GM18499 (cell line): Measurements from ENCODE around the gene DNM2.

ENCODE experiments used
- ATAC-seq: cut with Tn5 transposase; IDR thresholded peaks from one replicate; pipeline ENCODE4 v1.9.1; 2021; ENCODE audit warnings: moderate number of reproducible peaks; ENCODE audit not compliant: insufficient read depth, unreplicated experiment

Gene DNM2

DNA sequence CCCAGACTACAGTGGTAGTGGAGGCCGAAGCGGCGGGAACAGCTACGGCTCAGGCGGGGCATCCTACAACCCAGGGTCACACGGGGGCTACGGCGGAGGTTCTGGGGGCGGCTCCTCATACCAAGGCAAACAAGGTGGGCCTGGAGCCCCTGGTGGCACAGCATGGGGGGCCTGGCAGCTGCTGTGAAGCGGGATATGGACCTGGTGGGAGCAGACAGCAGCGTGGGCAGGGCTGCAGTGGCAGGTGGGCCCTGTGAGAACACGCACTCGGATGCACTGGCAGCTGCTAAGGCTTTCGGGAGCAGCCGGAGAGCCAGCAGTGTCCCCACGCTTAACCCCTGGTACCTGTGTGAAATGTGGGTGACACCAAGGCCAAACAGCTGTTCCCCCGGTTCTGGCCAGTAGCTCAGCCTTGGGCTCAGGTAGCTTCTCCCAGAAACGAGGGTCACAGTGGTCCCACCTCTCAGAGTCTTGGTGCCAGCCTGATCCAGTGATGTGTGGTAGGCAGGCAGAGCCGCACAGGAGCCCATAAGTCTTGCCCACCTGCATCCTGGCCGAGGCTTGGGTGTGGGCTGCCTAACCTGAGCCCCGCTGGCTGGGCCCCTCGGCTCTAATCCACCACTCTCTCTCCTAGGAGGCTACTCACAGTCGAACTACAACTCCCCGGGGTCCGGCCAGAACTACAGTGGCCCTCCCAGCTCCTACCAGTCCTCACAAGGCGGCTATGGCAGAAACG is 29.2 kb upstream of the DNM2 start:
- ATAC-seq, result no peak

- no peak for ATAC-seq
Measured at GRCh38 chr19:10690341-10690781, 27.5 kb upstream of the DNM2 start.

DNA sequence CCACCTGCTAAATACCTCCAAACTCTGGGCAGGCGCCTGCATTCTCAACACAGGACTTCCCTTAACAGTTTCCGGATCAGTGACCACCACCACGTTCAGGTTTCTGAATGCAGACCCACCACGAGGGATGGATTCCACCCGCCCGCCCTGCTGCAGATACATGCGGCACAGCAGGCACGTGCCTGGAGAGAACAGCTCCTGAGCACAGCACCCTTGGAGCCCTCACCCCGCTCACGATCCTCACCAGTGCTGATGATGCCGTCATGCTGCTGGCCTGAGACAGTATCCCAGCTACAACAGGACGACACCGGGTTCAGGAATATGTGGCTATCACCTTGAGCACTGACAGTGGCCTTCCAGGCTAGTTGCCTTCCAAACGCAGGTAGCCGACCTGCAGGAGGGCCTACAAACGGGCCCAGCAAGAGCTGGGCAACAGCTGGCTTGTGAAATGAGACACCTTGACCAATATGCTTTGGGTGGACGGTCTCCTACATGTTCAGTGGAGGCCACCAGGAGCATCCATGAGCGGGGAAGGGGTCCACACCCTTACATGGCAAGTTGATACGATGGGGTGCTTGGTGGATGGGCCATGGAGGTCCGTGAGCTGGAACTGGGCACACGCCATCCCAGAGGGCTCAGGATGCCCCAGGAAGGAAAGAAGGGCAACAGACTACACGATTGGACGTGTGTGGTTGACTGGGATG is 26.5 kb upstream of the DNM2 start:
- ATAC-seq, result no peak

DNA sequence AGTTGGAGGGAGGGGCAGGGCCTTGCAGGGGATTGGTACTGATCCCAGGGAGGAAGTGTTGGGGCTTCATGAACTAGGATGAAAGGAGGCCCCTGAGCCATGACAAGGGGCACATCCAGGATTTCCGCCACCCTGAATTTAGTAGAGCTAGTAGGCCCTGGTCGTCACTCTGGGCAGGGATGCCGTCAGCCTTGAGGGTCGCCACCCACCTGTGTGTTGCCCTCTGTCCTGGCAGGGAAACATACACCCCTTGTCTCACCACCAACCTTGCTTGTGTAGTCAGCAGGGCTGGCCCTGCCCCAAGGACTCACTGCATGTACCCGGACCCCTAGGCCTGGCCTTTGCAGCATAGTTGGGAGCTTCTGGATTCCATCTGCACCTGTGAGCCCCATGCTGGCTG is 26.0 kb upstream of the DNM2 start:
- no peak for ATAC-seq

- ATAC-seq, result no peak
Measured at GRCh38 chr19:10692673-10693264, 25.1 kb upstream of the DNM2 start.

DNA sequence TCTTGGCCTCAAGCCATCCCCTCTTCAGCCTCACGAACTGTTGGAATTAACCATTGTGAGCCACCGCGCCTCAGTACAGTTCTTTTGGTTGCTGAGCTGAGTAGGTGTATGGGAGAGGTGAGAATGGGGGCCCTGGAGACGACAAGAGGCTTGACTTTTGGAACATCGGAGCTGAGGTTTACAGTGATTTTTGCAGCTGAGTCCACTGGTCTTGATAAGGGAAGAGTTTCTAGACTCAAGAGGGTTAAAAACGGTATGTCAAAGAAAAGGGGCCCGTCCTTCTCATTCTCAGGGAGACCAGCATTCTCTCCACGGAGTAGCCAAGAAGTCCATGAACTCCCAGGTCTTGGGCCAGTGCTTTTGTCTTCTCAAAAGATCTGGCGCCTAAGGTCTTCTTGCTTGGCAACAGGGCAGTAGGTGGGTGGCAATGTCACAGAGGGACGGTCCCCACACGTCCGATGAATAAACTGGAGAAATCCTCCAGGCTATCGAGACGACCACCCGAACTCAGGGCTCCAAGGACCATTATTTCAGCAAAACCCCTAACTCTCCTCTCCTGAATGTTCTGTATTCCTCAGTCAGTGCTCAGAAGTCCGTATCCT is 23.1 kb upstream of the DNM2 start:
- ATAC-seq, result no peak

- no peak for ATAC-seq
Measured at GRCh38 chr19:10695401-10696398, 22.2 kb upstream of the DNM2 start.

DNA sequence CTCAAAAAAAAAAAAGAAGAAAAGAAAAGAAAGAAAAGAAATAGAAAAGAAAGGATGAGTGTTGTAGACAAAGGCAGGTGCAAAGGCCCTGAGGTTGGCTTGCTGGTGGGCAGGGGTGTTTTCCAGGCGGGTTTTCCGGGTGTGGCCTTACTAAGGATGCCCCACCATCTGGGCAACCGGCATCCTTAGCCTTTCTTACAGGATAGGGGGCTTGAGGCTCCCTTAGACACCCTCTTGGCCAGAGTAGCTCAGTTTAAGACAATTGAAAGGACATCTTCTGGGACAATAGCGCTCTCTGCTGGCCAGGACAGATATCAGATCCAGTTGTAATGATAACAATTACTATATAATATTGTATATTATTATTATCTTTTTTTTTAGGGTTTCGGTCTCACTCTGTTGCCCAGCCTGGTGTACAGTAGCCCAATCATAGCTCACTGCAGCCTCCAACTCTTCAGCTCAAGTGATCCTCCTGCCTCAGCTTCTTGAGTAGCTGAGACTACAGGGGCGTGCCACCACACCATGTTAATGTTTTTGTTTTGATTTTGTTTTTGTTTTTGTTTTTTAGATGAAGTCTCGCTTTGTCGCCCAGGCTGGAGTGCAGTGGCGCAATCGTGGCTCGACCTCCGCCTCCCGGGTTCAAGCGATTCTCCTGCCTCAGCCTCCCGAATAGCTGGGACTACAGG is 18.1 kb upstream of the DNM2 start:
- ATAC-seq, result no peak

DNA sequence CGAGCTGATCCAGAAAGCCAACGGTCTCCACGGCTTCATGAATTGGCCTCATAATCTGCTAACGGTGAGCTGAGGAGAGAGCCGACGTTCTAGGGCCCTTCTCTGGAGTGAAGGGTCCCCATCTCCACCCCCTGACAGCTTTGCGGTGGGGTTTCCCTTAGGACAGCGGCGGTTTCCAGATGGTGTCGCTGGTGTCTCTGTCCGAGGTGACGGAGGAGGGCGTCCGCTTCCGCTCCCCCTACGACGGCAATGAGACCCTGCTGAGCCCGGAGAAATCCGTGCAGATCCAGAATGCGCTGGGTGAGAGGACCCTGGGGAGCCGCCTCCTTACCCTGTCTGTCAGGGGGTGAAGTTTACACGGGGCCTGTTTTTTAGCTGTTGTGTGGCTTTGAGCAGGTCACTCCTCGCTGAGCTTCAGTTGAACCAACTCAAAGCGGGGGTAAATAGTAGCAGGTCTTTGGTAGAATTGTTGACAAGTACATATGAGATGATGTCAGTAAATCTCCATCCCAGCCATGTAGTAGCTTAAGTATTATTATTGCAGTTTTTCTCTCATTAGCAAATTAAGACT is 15.8 kb upstream of the DNM2 start:
- ATAC-seq, result no peak

DNA sequence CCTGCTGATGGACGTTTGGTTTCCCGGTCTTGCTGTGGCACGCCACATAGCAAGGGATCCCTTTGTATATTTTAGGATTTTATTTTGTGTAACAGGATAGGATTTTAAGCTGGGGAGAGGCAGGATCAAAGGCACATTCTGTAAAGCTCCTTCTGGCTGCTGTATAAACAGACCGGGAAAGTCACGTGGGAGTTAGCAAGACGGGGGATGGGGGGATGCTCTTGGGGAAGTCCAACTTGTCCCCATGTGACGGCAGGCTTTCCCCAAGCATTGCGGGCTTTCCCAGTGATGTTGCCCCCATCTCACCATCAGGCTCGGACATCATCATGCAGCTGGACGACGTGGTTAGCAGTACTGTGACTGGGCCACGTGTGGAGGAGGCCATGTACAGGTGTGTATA is 10.9 kb upstream of the DNM2 start:
- no peak for ATAC-seq

DNA sequence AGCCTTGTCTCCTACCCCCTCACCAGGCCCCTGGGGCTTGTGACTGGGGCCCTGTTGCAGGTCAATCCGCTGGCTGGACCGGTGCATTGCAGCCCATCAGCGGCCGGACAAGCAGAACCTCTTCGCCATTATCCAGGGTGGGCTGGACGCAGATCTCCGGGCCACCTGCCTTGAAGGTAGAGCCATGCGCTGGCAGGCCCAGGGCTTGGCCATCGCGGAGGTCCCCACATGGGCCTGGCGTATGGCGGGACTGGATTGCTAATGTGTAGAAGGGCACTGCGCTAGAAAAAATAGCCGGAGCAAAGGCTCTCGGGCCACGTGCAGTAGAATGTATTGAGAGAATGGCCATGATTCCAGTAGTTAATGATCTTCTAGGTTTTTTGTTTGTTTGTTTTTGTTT is 10.4 kb upstream of the DNM2 start:
- ATAC-seq, result no peak

DNA sequence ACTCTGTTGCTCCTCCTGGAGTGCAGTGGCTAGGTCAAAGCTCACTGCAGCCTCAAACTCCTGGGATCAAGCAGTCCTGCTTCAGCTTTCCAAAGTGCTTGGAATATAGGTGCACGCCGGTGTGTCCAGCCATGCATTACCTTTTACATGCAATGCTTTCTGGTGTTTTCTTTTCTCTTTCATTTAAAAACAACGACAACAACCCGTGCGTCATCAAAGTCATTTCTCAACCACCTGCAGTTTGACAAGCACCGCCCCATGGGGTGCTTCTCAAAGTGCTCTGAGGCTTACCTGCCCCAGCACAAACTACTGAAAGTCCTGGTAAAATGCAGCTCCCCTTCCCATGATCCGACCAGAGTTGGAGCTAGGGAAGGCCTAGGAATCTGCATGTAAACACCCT is 9.6 kb upstream of the DNM2 start:
- no peak for ATAC-seq

DNA sequence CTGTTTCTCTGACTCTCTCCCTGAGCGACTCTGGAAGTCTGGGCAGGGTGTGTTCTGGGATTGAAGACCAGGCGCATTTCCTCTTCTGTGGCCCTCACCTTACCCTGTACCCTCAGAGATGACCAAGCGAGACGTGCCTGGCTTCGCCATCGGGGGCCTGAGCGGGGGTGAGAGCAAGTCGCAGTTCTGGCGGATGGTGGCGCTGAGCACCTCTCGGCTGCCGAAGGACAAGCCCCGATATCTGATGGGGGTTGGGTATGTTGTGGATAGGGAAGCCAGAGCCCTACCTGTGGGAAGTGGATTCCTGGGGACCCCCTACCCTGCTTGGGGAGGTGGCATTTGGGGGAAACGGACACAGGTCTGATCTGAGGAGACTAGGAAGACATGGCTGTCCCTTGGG is 5.8 kb upstream of the DNM2 start:
- ATAC-seq, result no peak

DNA sequence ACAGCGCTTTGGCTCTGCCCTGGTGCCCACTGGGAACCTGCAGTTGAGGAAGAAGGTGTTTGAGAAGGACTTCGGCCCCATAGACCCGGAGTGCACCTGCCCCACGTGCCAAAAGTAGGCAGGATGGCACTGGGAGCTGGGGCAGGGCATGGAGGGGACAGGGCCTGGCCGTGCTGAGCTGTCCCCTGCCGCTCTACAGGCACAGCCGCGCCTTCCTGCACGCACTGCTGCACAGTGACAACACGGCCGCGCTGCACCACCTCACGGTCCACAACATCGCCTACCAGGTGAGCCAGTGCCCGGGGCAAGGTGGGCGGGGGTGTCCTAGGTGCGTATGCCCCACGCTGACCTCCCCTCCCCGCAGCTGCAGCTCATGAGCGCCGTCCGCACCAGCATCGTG is 5.1 kb upstream of the DNM2 start:
- ATAC-seq, result no peak

- no peak for ATAC-seq
Measured at GRCh38 chr19:10713317-10713716, 4.6 kb upstream of the DNM2 start.

- no peak for ATAC-seq
Measured at GRCh38 chr19:10717054-10717355, 874 bp upstream of the DNM2 start.

GRCh38 chr19:10718205-10719196 is 622 bp downstream of the DNM2 start:
- ATAC-seq, result no peak

- ATAC-seq, result no peak
Measured at GRCh38 chr19:10719466-10719961, 1.6 kb downstream of the DNM2 start.
